Omental fat pad (tissue), 4 donors: ENCODE results near the gene ADGRB3. TPM values are rescaled to one million over a fixed set of nuclear protein-coding genes. Genes with fewer than 3 reads are reported as not detected.

ENCODE experiments used
- ATAC-seq: fragments of 150-250 bp; one replicate; pipeline ENCODE4 v1.9.1; 2016; ENCODE audit warnings: mild to moderate bottlenecking, moderate library complexity; ENCODE audit not compliant: low FRiP score
- DNase-seq: peaks from one replicate; pipeline ENCODE4 v3.0.0-alpha.2; 2019; ENCODE audit warnings: low spot score
- total RNA-seq, 4 donors: library from RNA; depleted of rRNA; stranded (reverse); fragments of >200 nt; gene quantifications; one replicate each; pipeline ENCODE4 v1.1.0, GENCODE V29; 2016
- TF ChIP-seq, protein P1 (sequence below), 3 donors: fragments of 450-650 bp; IDR thresholded peaks; one replicate each; pipeline ENCODE4 v1.5.1; 2016 to 2017; ENCODE audit warnings: antibody characterized with exemption in 3 of 3, mild to moderate bottlenecking in 3 of 3, moderate library complexity in 2 of 3

The ADGRB3 gene
- total RNA-seq, 4 donors from 2014 or later = 0.84 to 4.4 (median 1.9) TPM

DNA sequence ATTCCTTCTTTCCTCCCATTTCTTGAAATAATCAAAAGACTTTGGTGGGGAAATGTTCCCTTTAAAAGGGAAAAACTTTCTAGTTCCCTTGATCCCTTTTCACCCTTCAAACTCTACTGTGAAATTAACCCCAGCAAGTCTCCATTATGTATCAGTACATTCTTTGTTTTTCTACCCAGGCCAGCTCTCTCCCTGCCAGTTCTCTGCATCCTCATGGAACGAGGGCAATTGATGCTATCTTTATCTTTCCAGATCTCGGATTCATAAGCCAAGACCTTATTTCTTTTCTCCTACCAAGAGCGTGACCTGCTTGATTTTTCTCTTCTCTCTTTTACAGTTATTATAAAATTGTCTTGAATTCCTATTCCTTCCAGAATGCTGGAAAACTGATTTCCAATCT is 75.8 kb downstream of the ADGRB3 start:
- no peak for DNase-seq

DNA sequence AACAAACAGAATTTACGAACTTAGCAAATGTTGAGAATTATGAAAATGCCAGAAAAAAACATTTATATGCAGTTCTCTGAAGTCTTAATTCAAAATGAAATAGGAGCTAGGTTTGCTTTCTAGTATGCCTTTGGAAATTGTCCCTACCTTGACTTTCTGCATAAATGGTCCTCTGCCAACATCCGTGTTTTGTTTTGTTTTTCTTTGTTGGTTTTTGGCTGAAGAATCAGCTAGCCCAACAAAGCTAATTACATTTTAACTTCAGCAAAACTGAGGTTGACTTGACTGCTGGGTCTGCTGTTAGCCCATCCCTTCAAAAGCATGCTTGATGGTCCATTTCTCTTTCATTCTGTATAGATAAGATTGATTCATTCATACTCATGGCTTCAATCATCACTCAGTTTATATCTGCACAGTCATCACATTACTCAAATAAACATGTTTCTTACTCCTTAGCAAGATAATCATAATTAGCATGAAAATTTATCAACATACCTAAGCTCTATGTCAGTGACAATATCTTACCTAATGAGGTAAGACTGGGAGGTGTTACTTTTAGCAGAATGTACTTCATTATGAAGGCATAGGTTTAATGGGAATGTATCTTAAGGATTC is 76.4 kb downstream of the ADGRB3 start:
- DNase-seq (no peak), ATAC-seq (no peak)
- TF ChIP-seq, protein P1, sequence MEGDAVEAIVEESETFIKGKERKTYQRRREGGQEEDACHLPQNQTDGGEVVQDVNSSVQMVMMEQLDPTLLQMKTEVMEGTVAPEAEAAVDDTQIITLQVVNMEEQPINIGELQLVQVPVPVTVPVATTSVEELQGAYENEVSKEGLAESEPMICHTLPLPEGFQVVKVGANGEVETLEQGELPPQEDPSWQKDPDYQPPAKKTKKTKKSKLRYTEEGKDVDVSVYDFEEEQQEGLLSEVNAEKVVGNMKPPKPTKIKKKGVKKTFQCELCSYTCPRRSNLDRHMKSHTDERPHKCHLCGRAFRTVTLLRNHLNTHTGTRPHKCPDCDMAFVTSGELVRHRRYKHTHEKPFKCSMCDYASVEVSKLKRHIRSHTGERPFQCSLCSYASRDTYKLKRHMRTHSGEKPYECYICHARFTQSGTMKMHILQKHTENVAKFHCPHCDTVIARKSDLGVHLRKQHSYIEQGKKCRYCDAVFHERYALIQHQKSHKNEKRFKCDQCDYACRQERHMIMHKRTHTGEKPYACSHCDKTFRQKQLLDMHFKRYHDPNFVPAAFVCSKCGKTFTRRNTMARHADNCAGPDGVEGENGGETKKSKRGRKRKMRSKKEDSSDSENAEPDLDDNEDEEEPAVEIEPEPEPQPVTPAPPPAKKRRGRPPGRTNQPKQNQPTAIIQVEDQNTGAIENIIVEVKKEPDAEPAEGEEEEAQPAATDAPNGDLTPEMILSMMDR (IDR thresholded peaks at IDR 0.05) = no peak

More for the DNA sequence above, 75.8 kb downstream of the ADGRB3 start:
- TF ChIP-seq, protein P1 (IDR thresholded peaks at IDR 0.05) = no peak
- ATAC-seq = no peak

GRCh38 chr6:68716620-68717019 is 81.5 kb downstream of the ADGRB3 start:
- TF ChIP-seq, protein P1 (IDR thresholded peaks at IDR 0.05) = no peak
- no peak for ATAC-seq
- DNase-seq = no peak

- DNase-seq (no peak), ATAC-seq (no peak)
- TF ChIP-seq, protein P1 (IDR thresholded peaks at IDR 0.05) = no peak
These were observed 83.4 kb downstream of the ADGRB3 start for GRCh38 chr6:68718385-68719073.

GRCh38 chr6:68719761-68720160 is 84.7 kb downstream of the ADGRB3 start:
- DNase-seq = no peak
- TF ChIP-seq, protein P1 (IDR thresholded peaks at IDR 0.05) = no peak
- ATAC-seq = no peak

- TF ChIP-seq, protein P1 (IDR thresholded peaks at IDR 0.05) = no peak
- no peak for ATAC-seq
- no peak for DNase-seq
These were observed 87.9 kb downstream of the ADGRB3 start for GRCh38 chr6:68722891-68723527.
